Transverse colon (tissue), 4 donors: Measurements from ENCODE around the gene FAM193B. TPM values are rescaled to one million over a fixed set of nuclear protein-coding genes. Genes with fewer than 3 reads are reported as not detected.

Experiments
- DNase-seq: peaks from one replicate; pipeline ENCODE4 v3.0.0-alpha.2; 2019
- H3K27ac ChIP-seq, 4 donors: fragments of 200-600 bp; sonication (generic); 2 replicates each; pipeline ENCODE4 v1.5.1; 2016 to 2018; ENCODE audit warnings: inconsistent platforms in 4 of 4
- H3K27me3 ChIP-seq: fragments of 200-600 bp; sonication (generic); 2 replicates; pipeline ENCODE4 v1.5.1; 2017; ENCODE audit warnings: inconsistent platforms
- H3K36me3 ChIP-seq, 4 donors: fragments of 200-600 bp; sonication (generic); 2 replicates each; pipeline ENCODE4 v1.5.1; 2017 to 2019; ENCODE audit warnings: inconsistent platforms in 4 of 4
- H3K4me1 ChIP-seq, 4 donors: fragments of 200-600 bp; sonication (generic); 2 replicates each; pipeline ENCODE4 v1.5.1; 2017 to 2020; ENCODE audit warnings: inconsistent platforms in 4 of 4
- H3K4me3 ChIP-seq, 4 donors: fragments of 200-600 bp; sonication (generic); 1 replicate in 1 of 4; 2 replicates in 3 of 4; pipeline versions ENCODE4 v1.5.1 to v1.6.1; 2017 to 2019; ENCODE audit warnings: inconsistent platforms in 4 of 4
- H3K9me3 ChIP-seq, 2 donors: fragments of 200-600 bp; sonication (generic); 2 replicates each; pipeline ENCODE4 v1.5.1; 2017 to 2019; ENCODE audit warnings: inconsistent platforms in 2 of 2
- EP300 ChIP-seq: sonication (generic); formaldehyde crosslinking; IDR thresholded peaks from one replicate; pipeline ENCODE4 v1.6.1; 2017; ENCODE audit warnings: antibody characterized with exemption, low read depth
- POLR2A ChIP-seq: fragments of 450-650 bp; IDR thresholded peaks from one replicate; pipeline ENCODE4 v1.6.1; 2016; ENCODE audit warnings: antibody characterized with exemption, mild to moderate bottlenecking, moderate library complexity
- POLR2AphosphoS5 ChIP-seq, 3 donors: sonication (generic); formaldehyde crosslinking; IDR thresholded peaks; one replicate each; pipeline ENCODE4 v1.6.1; 2016; ENCODE audit warnings: antibody characterized with exemption in 3 of 3
- WGBS, 2 donors: methylation state at CpG; one replicate each; pipeline ENCODE4 v1.1.5; 2018; ENCODE audit warnings: low coverage in 1 of 2; 5-methylcytosine and 5-hydroxymethylcytosine counted together
- in situ Hi-C, 4 donors: fragments of 200-750 bp; cut with MboI; loops; one replicate each; pipeline versions ENCODE4 v1.15.0 to v1.15.1; 2017; ENCODE audit warnings: low sequenced_read_pairs in 3 of 4, low pct_ligation_motif_present in 1 of 4, low pct_unique_long_range_greater_than_20kb in 1 of 4
- intact Hi-C: fragments of 100-400 bp; cut with DNase I; formaldehyde crosslinking; loops from one replicate; pipeline ENCODE4 v1.15.1; 2023; ENCODE audit warnings: low total_unique reads
- total RNA-seq, 4 donors: library from RNA; depleted of rRNA; stranded (reverse); fragments of >200 nt; gene quantifications; one replicate each; pipeline ENCODE4 v1.1.0, GENCODE V29; 2016
- TF ChIP-seq, protein P1 (sequence below), 5 experiments: fragments of 200-600 bp in 3 of 5; fragments of 450-650 bp in 2 of 5; sonication (generic) in 3 of 5; IDR thresholded peaks; 1 replicate in 2 of 5; 2 replicates in 3 of 5; pipeline ENCODE4 v1.5.1; 2016 to 2017; ENCODE audit warnings: antibody characterized with exemption in 5 of 5, inconsistent platforms in 3 of 5, mild to moderate bottlenecking in 2 of 5, moderate library complexity in 1 of 5

FAM193B gene
- total RNA-seq, 4 donors from 2014 or later = 59.7 to 128 (median 63.5) TPM

DNA sequence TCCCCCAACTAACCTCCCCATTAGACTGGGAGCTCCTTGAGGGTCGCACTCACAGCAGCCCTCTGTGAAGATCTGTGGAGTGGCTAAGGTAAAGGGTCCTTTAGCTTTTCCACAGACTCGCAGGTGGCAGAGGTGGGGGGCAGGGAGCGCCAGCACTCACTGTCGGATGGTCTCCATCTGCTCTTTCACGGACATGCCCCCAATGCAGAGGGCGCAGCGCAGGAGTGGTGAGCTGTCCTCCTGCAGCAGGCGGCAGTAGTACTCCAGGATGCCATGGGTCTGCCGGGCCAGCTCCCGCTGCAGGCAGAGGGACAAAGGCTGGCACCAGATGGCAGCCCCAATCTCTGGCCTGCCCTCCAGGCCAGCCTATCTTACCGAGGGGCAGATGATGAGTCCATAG lies 39.8 kb downstream of the FAM193B start:
- Histone ChIP-seq H3K27me3 (no peaks in the 10 kb centered on the region), H3K27ac (no peak overlapping the region), H3K36me3 (peaks cover 0 to 44% (median 14%) of the 10 kb centered on the region in 4 donors), H3K9me3 (no peaks in the 10 kb centered on the region), H3K4me3 (no peak overlapping the region), H3K4me1 (peaks cover 11 to 23% (median 19%) of the 10 kb centered on the region in 4 donors)
- DNase-seq = no peak
- in situ Hi-C loops (loop anchor here in 1 of 4 donors (25.0 kb wide), 1 partner anchor 127 kb away; the partner anchor contains the start of gene SLC34A1), intact Hi-C loops (no loop called here)
- TF ChIP-seq POLR2AphosphoS5 (IDR thresholded peaks at IDR 0.05) (no peak), POLR2A (no peak), EP300 (no peak)
- TF ChIP-seq, protein P1, sequence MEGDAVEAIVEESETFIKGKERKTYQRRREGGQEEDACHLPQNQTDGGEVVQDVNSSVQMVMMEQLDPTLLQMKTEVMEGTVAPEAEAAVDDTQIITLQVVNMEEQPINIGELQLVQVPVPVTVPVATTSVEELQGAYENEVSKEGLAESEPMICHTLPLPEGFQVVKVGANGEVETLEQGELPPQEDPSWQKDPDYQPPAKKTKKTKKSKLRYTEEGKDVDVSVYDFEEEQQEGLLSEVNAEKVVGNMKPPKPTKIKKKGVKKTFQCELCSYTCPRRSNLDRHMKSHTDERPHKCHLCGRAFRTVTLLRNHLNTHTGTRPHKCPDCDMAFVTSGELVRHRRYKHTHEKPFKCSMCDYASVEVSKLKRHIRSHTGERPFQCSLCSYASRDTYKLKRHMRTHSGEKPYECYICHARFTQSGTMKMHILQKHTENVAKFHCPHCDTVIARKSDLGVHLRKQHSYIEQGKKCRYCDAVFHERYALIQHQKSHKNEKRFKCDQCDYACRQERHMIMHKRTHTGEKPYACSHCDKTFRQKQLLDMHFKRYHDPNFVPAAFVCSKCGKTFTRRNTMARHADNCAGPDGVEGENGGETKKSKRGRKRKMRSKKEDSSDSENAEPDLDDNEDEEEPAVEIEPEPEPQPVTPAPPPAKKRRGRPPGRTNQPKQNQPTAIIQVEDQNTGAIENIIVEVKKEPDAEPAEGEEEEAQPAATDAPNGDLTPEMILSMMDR (IDR thresholded peaks at IDR 0.05) = no peak
- WGBS, 2 donors = 94 to 100% methylated on average over 1 to 11 of the region's 11 CpGs

DNA sequence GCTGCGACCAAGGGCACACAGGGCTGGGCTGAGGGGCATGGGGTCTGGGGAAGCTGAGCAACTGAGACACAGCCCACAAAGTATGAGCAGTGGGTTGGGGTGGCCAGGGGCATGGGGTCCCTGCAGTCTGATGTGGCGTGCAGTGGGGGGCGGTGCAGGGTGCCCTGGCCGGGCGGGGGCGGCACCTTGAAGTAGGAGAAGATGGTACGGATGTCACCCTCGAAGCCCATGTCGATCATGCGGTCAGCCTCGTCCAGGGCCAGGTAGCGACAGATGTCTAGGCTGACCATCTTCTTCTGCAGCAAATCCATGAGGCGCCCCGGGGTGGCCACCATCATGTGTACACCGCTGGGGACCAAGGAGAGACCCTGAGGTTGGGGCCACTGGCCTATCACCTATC lies 40.9 kb downstream of the FAM193B start:
- H3K4me1 ChIP-seq = peaks cover 8 to 18% (median 13%) of the 10 kb centered on the region in 4 donors
- in situ Hi-C loops (loop anchor here in 1 of 4 donors (25.0 kb wide), 1 partner anchor 126 kb away; the partner anchor contains the start of gene SLC34A1), intact Hi-C loops (no loop called here)
- TF ChIP-seq, protein P1 (IDR thresholded peaks at IDR 0.05) = no peak
- TF ChIP-seq POLR2AphosphoS5 (IDR thresholded peaks at IDR 0.05) (no peak), EP300 (no peak), POLR2A (no peak)
- H3K9me3 ChIP-seq = no peaks in the 10 kb centered on the region
- H3K27me3 ChIP-seq = no peaks in the 10 kb centered on the region
- 85 to 97% methylated on average over 4 to 15 of the region's 15 CpGs for WGBS, 2 donors
- H3K4me3 ChIP-seq = no peak overlapping the region
- DNase-seq = no peak
- peaks cover 0 to 44% (median 14%) of the 10 kb centered on the region in 4 donors for H3K36me3 ChIP-seq
- H3K27ac ChIP-seq = no peak overlapping the region

DNA sequence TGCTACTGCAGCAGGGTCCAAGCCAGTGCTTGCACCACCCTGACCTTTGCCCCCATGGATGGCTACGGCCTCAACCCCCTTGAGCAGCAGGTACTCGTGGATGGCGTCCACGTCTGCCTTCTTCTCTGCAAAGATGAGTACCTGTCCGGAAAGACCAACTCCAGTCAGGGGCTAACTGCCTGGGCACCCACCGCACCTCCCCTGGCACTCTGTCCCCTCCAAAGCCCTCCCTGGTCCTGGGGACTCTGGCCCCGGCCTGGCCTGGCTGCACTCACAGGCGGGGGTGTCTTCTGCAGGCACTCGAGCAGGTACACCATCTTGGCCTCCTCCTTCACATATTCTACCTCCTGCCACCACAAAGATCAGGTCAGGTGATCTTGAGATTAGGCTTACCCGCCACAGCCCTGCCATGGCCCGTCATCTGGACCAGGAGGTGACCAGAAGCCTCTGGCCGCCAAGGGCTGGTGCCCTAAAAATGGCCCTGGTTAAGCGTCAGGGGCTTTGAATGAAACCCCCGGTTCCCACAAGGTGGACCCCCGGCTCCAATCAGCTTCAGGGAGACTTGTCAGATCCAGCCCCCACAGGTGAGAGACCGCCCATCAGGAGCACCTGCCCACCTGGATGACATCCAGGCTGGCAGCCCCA lies 41.5 kb downstream of the FAM193B start:
- Histone ChIP-seq H3K4me3 (no peak overlapping the region), H3K27ac (no peak overlapping the region), H3K4me1 (peaks cover 8 to 18% (median 13%) of the 10 kb centered on the region in 4 donors), H3K36me3 (peaks cover 0 to 44% (median 14%) of the 10 kb centered on the region in 4 donors), H3K27me3 (no peaks in the 10 kb centered on the region), H3K9me3 (no peaks in the 10 kb centered on the region)
- in situ Hi-C loops = loop anchor here in 1 of 4 donors (25.0 kb wide), 1 partner anchor 126 kb away; the partner anchor contains the start of gene SLC34A1
- intact Hi-C loops = no loop called here
- 87% methylated on average over 16 of the region's 16 CpGs; no CpG with 5 or more reads in 1 of the 2 donors for whole genome bisulfite sequencing, 2 donors
- TF ChIP-seq POLR2AphosphoS5 (IDR thresholded peaks at IDR 0.05) (no peak), POLR2A (no peak), EP300 (no peak)
- TF ChIP-seq, protein P1 (IDR thresholded peaks at IDR 0.05) = no peak
- DNase-seq = no peak

DNA sequence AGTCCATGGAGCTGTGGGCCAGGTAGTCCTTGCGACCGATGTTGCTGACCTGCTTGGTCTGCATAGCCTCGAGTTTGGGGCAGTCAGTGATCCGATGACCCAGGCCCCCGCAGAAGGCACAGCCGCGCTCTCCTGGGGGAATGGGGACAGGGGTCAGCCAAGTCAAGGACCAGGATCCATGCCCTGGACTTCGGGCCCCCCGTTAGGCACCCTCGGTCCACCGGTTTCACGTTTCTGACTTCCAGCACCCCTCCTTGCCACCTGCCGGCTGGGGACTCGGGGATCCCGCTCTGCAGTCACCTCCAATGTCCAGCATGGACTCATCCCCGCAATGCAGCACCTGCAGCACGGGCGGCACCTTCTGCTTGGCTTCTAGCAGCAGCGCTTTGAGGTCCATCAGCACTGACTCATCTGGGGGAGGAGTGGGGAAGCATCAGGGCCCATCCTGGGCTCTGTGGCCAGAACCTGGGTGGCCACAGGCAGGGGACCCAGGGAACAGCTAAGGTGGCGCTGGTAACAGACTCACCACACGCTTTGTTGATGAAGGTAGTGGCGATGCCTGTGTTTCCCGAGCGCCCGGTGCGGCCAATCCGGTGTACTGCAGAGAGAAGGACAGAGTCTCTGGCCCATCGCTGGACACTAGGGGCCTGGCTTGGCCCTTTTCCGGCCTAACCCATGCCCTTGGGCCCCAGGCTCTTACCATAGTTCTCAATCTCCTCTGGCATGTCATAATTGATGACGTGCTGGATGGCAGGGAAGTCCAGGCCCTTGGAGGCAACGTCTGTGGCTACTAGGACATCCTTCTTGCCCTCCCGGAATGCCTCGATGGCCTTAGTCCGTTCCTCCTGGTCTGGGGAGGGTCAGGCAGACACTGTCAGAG lies 42.3 kb downstream of the FAM193B start:
- Histone ChIP-seq H3K27me3 (no peaks in the 10 kb centered on the region), H3K27ac (no peak overlapping the region), H3K4me1 (peaks cover 8 to 18% (median 13%) of the 10 kb centered on the region in 4 donors), H3K4me3 (no peak overlapping the region), H3K9me3 (no peaks in the 10 kb centered on the region), H3K36me3 (peaks cover 0 to 44% (median 14%) of the 10 kb centered on the region in 4 donors)
- in situ Hi-C loops = loop anchor here in 1 of 4 donors (25.0 kb wide), 1 partner anchor 125 kb away; the partner anchor contains the start of gene SLC34A1
- no peak for DNase-seq
- intact Hi-C loops = no loop called here
- TF ChIP-seq POLR2A (no peak), EP300 (no peak), POLR2AphosphoS5 (IDR thresholded peaks at IDR 0.05) (no peak)
- TF ChIP-seq, protein P1 (IDR thresholded peaks at IDR 0.05) = no peak
- 96% methylated on average over 33 of the region's 34 CpGs; no CpG with 5 or more reads in 1 of the 2 donors for WGBS, 2 donors
